Large intestine (tissue), 3 donors: ENCODE data around the gene ATP10D. TPM values are rescaled to one million over a fixed set of nuclear protein-coding genes. Genes with fewer than 3 reads are reported as not detected.
"Not testable (repeated sequence)": the region's sequence is repeated elsewhere in the genome, so short reads cannot be mapped to it uniquely, and the experiment has no call there.

ENCODE experiments used
- DNase-seq, 2 donors: peaks; one replicate each; pipeline versions ENCODE4 v3.0.0 to v3.0.0-alpha.2; 2013
- H3K27ac ChIP-seq: one replicate; pipeline ENCODE4 v1.5.1; 2013; ENCODE audit warnings: low read length
- H3K27me3 ChIP-seq: 2 replicates; pipeline ENCODE4 v1.6.1; 2013; ENCODE audit warnings: low read length; ENCODE audit not compliant: control insufficient read depth, insufficient read depth
- H3K36me3 ChIP-seq: 2 replicates; pipeline ENCODE4 v1.6.1; 2013; ENCODE audit warnings: low read length; ENCODE audit not compliant: control insufficient read depth, insufficient read depth
- H3K4me1 ChIP-seq: one replicate; pipeline ENCODE4 v1.6.1; 2013; ENCODE audit warnings: low read length; ENCODE audit not compliant: control insufficient read depth, insufficient read depth
- H3K4me3 ChIP-seq: one replicate; pipeline ENCODE4 v1.5.1; 2013; ENCODE audit warnings: low read length
- H3K9me3 ChIP-seq: one replicate; pipeline ENCODE4 v1.6.1; 2013; ENCODE audit warnings: mild to moderate bottlenecking, low read depth, low read length, moderate library complexity; ENCODE audit not compliant: control insufficient read depth
- WGBS: methylation state at CpG from one replicate; pipeline ENCODE4 v1.1.5; 2013; ENCODE audit warnings: low lambda C conversion rate; ENCODE audit not compliant: insufficient coverage; 5-methylcytosine and 5-hydroxymethylcytosine counted together
- polyA plus RNA-seq: library from polyadenylated mRNA; unstranded; fragments of 120-200 nt; gene quantifications from one replicate; pipeline ENCODE4 v1.2.1, GENCODE V29; 2013

Gene ATP10D
- polyA plus RNA-seq, 1 donor = 16.2 TPM

GRCh38 chr4:47533689-47534347, 48.7 kb downstream of the ATP10D start:
- DNase-seq = no peak
- Histone ChIP-seq H3K36me3 (peaks cover 17% of the 10 kb centered on the region), H3K4me3 (no peak overlapping the region), H3K27ac (no peak overlapping the region), H3K9me3 (peaks cover 7% of the 10 kb centered on the region), H3K4me1 (no peaks in the 10 kb centered on the region), H3K27me3 (no peaks in the 10 kb centered on the region)
- WGBS = 78% methylated on average over 3 of the region's 4 CpGs

GRCh38 chr4:47534772-47535171, 49.7 kb downstream of the ATP10D start:
- Histone ChIP-seq H3K27me3 (no peaks in the 10 kb centered on the region), H3K9me3 (no peaks in the 10 kb centered on the region)

GRCh38 chr4:47535567-47536147, 50.6 kb downstream of the ATP10D start:
- no peak overlapping the region for H3K27ac ChIP-seq
- H3K27me3 ChIP-seq = no peaks in the 10 kb centered on the region
- no peak overlapping the region for H3K4me3 ChIP-seq
- no peaks in the 10 kb centered on the region for H3K4me1 ChIP-seq
- no peaks in the 10 kb centered on the region for H3K9me3 ChIP-seq
- peaks cover 18% of the 10 kb centered on the region for H3K36me3 ChIP-seq
- DNase-seq = no peak
- WGBS = 73% methylated on average over 3 of the region's 5 CpGs

More at GRCh38 chr4:47534772-47535171, 49.7 kb downstream of the ATP10D start:
- H3K36me3 ChIP-seq = peaks cover 18% of the 10 kb centered on the region
- H3K27ac ChIP-seq = no peak overlapping the region
- no peak overlapping the region for H3K4me3 ChIP-seq
- WGBS = no CpG with 5 or more reads among the region's 1 CpG
- no peaks in the 10 kb centered on the region for H3K4me1 ChIP-seq
- DNase-seq = no peak

GRCh38 chr4:47536966-47537365, 51.9 kb downstream of the ATP10D start:
- H3K36me3 ChIP-seq = peaks cover 18% of the 10 kb centered on the region
- H3K9me3 ChIP-seq = no peaks in the 10 kb centered on the region
- H3K4me3 ChIP-seq = no peak overlapping the region
- WGBS = no CpG with 5 or more reads among the region's 1 CpG
- no peaks in the 10 kb centered on the region for H3K4me1 ChIP-seq
- no peaks in the 10 kb centered on the region for H3K27me3 ChIP-seq
- no peak for DNase-seq
- H3K27ac ChIP-seq = no peak overlapping the region

- Histone ChIP-seq H3K4me3 (no peak overlapping the region), H3K27me3 (no peaks in the 10 kb centered on the region), H3K9me3 (no peaks in the 10 kb centered on the region), H3K4me1 (no peaks in the 10 kb centered on the region), H3K36me3 (peaks cover 23% of the 10 kb centered on the region), H3K27ac (no peak overlapping the region)
- WGBS = 100% methylated on average over 1 of the region's 3 CpGs
- no peak for DNase-seq
Measured at GRCh38 chr4:47538111-47538824, 53.2 kb downstream of the ATP10D start.

- Histone ChIP-seq H3K4me1 (no peaks in the 10 kb centered on the region), H3K36me3 (peaks cover 26% of the 10 kb centered on the region)
- DNase-seq = no peak
Measured at GRCh38 chr4:47538825-47539154, 53.7 kb downstream of the ATP10D start.

GRCh38 chr4:47542640-47543039, 57.6 kb downstream of the ATP10D start:
- H3K4me3 ChIP-seq, H3K9me3 ChIP-seq, H3K27ac ChIP-seq, DNase-seq, H3K27me3 ChIP-seq, H3K4me1 ChIP-seq: not testable (repeated sequence)
- WGBS = no CpG with 5 or more reads among the region's 5 CpGs
- H3K36me3 ChIP-seq = peaks cover 21% of the 10 kb centered on the region

More at GRCh38 chr4:47538825-47539154, 53.7 kb downstream of the ATP10D start:
- no CpG with 5 or more reads among the region's 2 CpGs for WGBS
- Histone ChIP-seq H3K27ac (no peak overlapping the region), H3K4me3 (no peak overlapping the region), H3K27me3 (no peaks in the 10 kb centered on the region), H3K9me3 (no peaks in the 10 kb centered on the region)

- no peak for DNase-seq
- Histone ChIP-seq H3K27ac (no peak overlapping the region), H3K4me3 (no peak overlapping the region), H3K27me3 (no peaks in the 10 kb centered on the region), H3K4me1 (no peaks in the 10 kb centered on the region), H3K9me3 (no peaks in the 10 kb centered on the region), H3K36me3 (peaks cover 23% of the 10 kb centered on the region)
- WGBS = no CpG with 5 or more reads among the region's 2 CpGs
Measured at GRCh38 chr4:47543331-47543730, 58.3 kb downstream of the ATP10D start.

GRCh38 chr4:47550357-47550756, 65.3 kb downstream of the ATP10D start:
- H3K9me3 ChIP-seq, H3K4me1 ChIP-seq, DNase-seq, H3K27me3 ChIP-seq, H3K27ac ChIP-seq, H3K4me3 ChIP-seq: not testable (repeated sequence)
- H3K36me3 ChIP-seq = peaks cover 26% of the 10 kb centered on the region
- WGBS = no CpG with 5 or more reads among the region's 7 CpGs

GRCh38 chr4:47550899-47551548, 65.9 kb downstream of the ATP10D start:
- no peak for DNase-seq
- Histone ChIP-seq H3K27me3 (no peaks in the 10 kb centered on the region), H3K27ac (no peak overlapping the region), H3K36me3 (peaks cover 26% of the 10 kb centered on the region), H3K4me1 (no peaks in the 10 kb centered on the region), H3K9me3 (no peaks in the 10 kb centered on the region), H3K4me3 (no peak overlapping the region)
- WGBS = 67% methylated on average over 2 of the region's 7 CpGs
